Endodermal cell (in vitro differentiated cells): ENCODE data around the gene CFAP221. TPM values are rescaled to one million over a fixed set of nuclear protein-coding genes. Genes with fewer than 3 reads are reported as not detected.
A peak's percentile ranks its signal among the peaks of the same experiment; 100 is the strongest.

Experiments used
- DNase-seq: peaks from one replicate; pipeline ENCODE4 v3.0.0-alpha.2; 2017
- H3K27ac ChIP-seq: 2 replicates; pipeline ENCODE4 v1.5.1; 2013; ENCODE audit warnings: mild to moderate bottlenecking, low read depth, low read length, moderate library complexity
- H3K27me3 ChIP-seq: 2 replicates; pipeline ENCODE4 v1.6.1; 2013; ENCODE audit warnings: mild to moderate bottlenecking, low read length, moderate library complexity; ENCODE audit not compliant: insufficient read depth, control insufficient read depth, poor library complexity, severe bottlenecking
- H3K36me3 ChIP-seq: 2 replicates; pipeline ENCODE4 v1.7.0; 2013; ENCODE audit warnings: mild to moderate bottlenecking, low read length, moderate library complexity; ENCODE audit not compliant: control insufficient read depth, insufficient read depth
- H3K4me1 ChIP-seq: one replicate; pipeline ENCODE4 v1.7.0; 2013; ENCODE audit warnings: low read length; ENCODE audit not compliant: control insufficient read depth, insufficient read depth
- H3K4me3 ChIP-seq: 2 replicates; pipeline ENCODE4 v1.5.1; 2013; ENCODE audit warnings: mild to moderate bottlenecking, low read length, moderate library complexity
- H3K9ac ChIP-seq: 2 replicates; pipeline ENCODE4 v1.6.1; 2013; ENCODE audit warnings: mild to moderate bottlenecking, low read length, moderate library complexity; ENCODE audit not compliant: poor library complexity, severe bottlenecking; ENCODE audit errors: extremely low read depth
- H3K9me3 ChIP-seq: 2 replicates; pipeline ENCODE4 v1.6.1; 2013; ENCODE audit warnings: mild to moderate bottlenecking, low read length, moderate library complexity; ENCODE audit not compliant: control insufficient read depth
- H3K27ac Mint-ChIP-seq: 2 replicates; pipeline ENCODE4 v1.8.0; 2020; ENCODE audit warnings: mixed read lengths
- H3K27me3 Mint-ChIP-seq: 2 replicates; pipeline ENCODE4 v1.8.0; 2021; ENCODE audit warnings: mild to moderate bottlenecking, mixed read lengths; ENCODE audit not compliant: insufficient read depth
- H3K36me3 Mint-ChIP-seq: 2 replicates; pipeline ENCODE4 v1.8.0; 2020; ENCODE audit warnings: low read depth, mixed read lengths
- H3K4me1 Mint-ChIP-seq: 2 replicates; pipeline ENCODE4 v1.8.0; 2020; ENCODE audit warnings: mixed read lengths
- H3K4me3 Mint-ChIP-seq: 2 replicates; pipeline ENCODE4 v1.8.0; 2020; ENCODE audit warnings: mild to moderate bottlenecking, moderate library complexity, mixed read lengths
- H3K9me3 Mint-ChIP-seq: 2 replicates; pipeline ENCODE4 v1.8.0; 2020; ENCODE audit warnings: mild to moderate bottlenecking, mixed read lengths
- CTCF ChIP-seq: fragments of 200-600 bp; sonication (generic); conservative IDR thresholded peaks from 2 replicates; pipeline ENCODE4 v1.5.0; 2021; ENCODE audit warnings: antibody characterized with exemption, mild to moderate bottlenecking
- WGBS, 2 experiments: methylation state at CpG; one replicate each; pipeline versions ENCODE4 v1.1.5 to v1.1.7; 2013; ENCODE audit warnings: missing lambda C conversion rate in 2 of 2, mixed read lengths in 1 of 2; ENCODE audit not compliant: insufficient coverage in 1 of 2, insufficient read length in 1 of 2; 5-methylcytosine and 5-hydroxymethylcytosine counted together
- total RNA-seq, 2 donors: library from RNA; stranded (reverse); fragmentation: NEBNext Ultra II Directional in 1 of 2; extraction: Animal tissue kit (Norgen Biotek cat#: 25700) in 1 of 2; gene quantifications; 2 replicates in 1 of 2; 3 replicates in 1 of 2; pipeline ENCODE4 v1.2.1, GENCODE V29; 2021

The CFAP221 gene
- total RNA-seq, 2 donors from 2014 or later: 10.0 to 18.0 TPM

GRCh38 chr2:119544939-119545475 lies 758 bp downstream of the CFAP221 start:
- Histone ChIP-seq H3K4me3 (peak overlapping the region; percentile 81), H3K9me3 (peaks cover 9% of the 10 kb centered on the region), H3K27ac (peak overlapping the region; percentile 98), H3K9ac (peak overlapping the region; percentile 82), H3K4me1 (peaks cover 11% of the 10 kb centered on the region), H3K27me3 (no peaks in the 10 kb centered on the region), H3K36me3 (peaks cover 13% of the 10 kb centered on the region)
- H3K36me3 Mint-ChIP-seq: peaks cover 6% of the 10 kb centered on the region
- H3K27me3 Mint-ChIP-seq: no peaks in the 10 kb centered on the region
- peaks cover 27% of the 10 kb centered on the region for H3K4me1 Mint-ChIP-seq
- H3K9me3 Mint-ChIP-seq: peaks cover 5% of the 10 kb centered on the region
- H3K27ac Mint-ChIP-seq: peak overlapping the region; percentile 68
- no peak for TF ChIP-seq CTCF
- 49 to 81% methylated on average over 4 to 11 of the region's 11 CpGs for WGBS, 2 experiments
- H3K4me3 Mint-ChIP-seq: peak overlapping the region; percentile 74
- DNase-seq: no peak

DNA sequence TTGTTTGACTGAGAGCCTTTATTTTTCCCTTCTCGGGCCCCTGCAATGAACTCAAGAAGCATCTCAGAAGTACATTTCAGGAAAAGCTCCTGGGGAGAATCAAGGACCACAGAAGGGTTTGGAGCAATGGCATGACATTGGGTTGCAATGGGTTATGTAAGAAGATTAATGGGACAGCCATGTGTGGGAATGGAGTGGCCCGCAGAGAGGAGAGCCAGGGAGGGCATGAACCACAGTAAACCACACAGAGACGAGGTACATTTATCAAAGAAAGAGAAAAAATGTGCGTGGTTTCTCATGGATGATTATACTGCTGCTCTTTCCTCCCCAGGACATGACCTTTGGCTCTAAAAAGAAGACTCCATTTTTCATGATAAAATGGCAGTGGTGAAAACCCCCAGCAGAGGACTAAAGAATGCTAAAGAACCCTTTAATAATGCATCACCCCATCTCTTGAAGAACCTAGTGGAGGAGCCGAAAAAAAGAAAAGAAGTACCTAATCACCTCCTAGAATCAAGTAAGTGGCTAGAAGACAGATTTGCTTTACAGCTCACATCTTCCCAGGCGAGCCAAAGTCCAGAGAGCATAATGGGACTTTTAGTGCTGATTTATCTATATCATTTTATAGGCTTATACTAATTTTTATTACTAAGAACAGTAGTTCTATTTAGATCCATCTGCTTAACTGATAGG lies 1.7 kb downstream of the CFAP221 start:
- Histone ChIP-seq H3K4me3 (peak overlapping the region; percentile 81), H3K9me3 (peaks cover under 1% of the 10 kb centered on the region), H3K27ac (peak overlapping the region; percentile 6), H3K27me3 (no peaks in the 10 kb centered on the region), H3K36me3 (peaks cover 15% of the 10 kb centered on the region), H3K4me1 (peaks cover 11% of the 10 kb centered on the region), H3K9ac (no peak overlapping the region)
- Mint-ChIP-seq H3K4me3 (peak overlapping the region; percentile 16), H3K9me3 (no peaks in the 10 kb centered on the region), H3K36me3 (peaks cover 9% of the 10 kb centered on the region), H3K27ac (no peak overlapping the region), H3K27me3 (no peaks in the 10 kb centered on the region), H3K4me1 (peaks cover 27% of the 10 kb centered on the region)
- no peak for DNase-seq
- 87 to 91% methylated on average over 3 to 6 of the region's 6 CpGs for WGBS, 2 experiments
- TF ChIP-seq CTCF: no peak

- peaks cover 13% of the 10 kb centered on the region for H3K36me3 Mint-ChIP-seq
- Histone ChIP-seq H3K9ac (no peak overlapping the region), H3K9me3 (no peaks in the 10 kb centered on the region), H3K36me3 (peaks cover 15% of the 10 kb centered on the region), H3K4me1 (peaks cover 11% of the 10 kb centered on the region), H3K4me3 (peak overlapping the region; percentile 2), H3K27ac (no peak overlapping the region), H3K27me3 (no peaks in the 10 kb centered on the region)
- H3K27ac Mint-ChIP-seq: no peak overlapping the region
- no peaks in the 10 kb centered on the region for H3K27me3 Mint-ChIP-seq
- WGBS, 2 experiments: 91% methylated on average over 1 of the region's 1 CpG; no CpG with 5 or more reads in 1 of the 2 experiments
- peak overlapping the region; percentile 16 for H3K4me3 Mint-ChIP-seq
- H3K9me3 Mint-ChIP-seq: no peaks in the 10 kb centered on the region
- TF ChIP-seq CTCF: no peak
- DNase-seq: no peak
- H3K4me1 Mint-ChIP-seq: peaks cover 26% of the 10 kb centered on the region
These were observed 2.2 kb downstream of the CFAP221 start for GRCh38 chr2:119546447-119546767.
